ENCODE results near the gene CDK13. TPM values are rescaled to one million over a fixed set of nuclear protein-coding genes. Genes with fewer than 3 reads are reported as not detected.

Gene CDK13
- total RNA-seq, 1 experiment from 2014 or later, result 52.2 TPM

DNA sequence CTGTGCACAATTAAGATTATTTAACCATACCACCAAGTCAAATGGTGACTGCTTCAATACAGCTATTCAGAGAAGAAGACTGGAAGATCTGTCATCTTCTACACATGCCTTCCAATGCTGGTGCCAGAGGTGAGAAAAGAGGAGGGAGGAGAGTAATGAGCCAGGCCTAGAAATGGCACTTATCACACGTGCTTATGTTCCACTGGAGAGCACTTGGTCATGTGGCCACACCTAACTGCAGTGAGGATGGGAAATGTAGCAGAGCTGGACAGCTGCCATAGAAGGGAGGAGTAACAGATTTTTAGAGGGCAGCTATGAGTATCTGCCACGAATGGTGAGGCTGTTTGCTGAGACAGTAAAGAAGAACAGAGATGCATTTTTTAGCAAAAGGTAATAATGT is 107.2 kb downstream of the CDK13 start:
- Histone ChIP-seq H3K23ac (ENCODE audit: insufficient read length, low read depth, low read length) (no peak overlapping the region), H3K79me2 (ENCODE audit: insufficient read depth, low read length) (no peaks in the 10 kb centered on the region), H3K14ac (ENCODE audit: insufficient read depth, low read length) (no peak overlapping the region), H3K56ac (ENCODE audit: insufficient read length, low read depth, low read length) (no peak overlapping the region), H3K79me1 (ENCODE audit: insufficient read depth, low read depth, low read length, poor library complexity, severe bottlenecking) (no peaks in the 10 kb centered on the region), H3K4me2 (ENCODE audit: insufficient read depth, insufficient read length, low read length) (no peak overlapping the region), H4K20me1 (ENCODE audit: control insufficient read depth, insufficient read depth, insufficient read length) (no peaks in the 10 kb centered on the region), H2BK120ac (ENCODE audit: low read depth, low read length, poor library complexity, severe bottlenecking) (no peak overlapping the region), H4K91ac (ENCODE audit: insufficient read length, low read depth, low read length) (no peak overlapping the region), H3K23me2 (ENCODE audit: insufficient read length, low read depth, low read length, poor library complexity, severe bottlenecking) (no peaks in the 10 kb centered on the region), H3K18ac (ENCODE audit: insufficient read length, low read depth, low read length) (no peak overlapping the region), H2AK5ac (ENCODE audit: insufficient read length, low read length) (no peak overlapping the region), H2BK12ac (ENCODE audit: insufficient read length, low read depth, low read length) (no peak overlapping the region), H3K27me3 (ENCODE audit: insufficient read depth, low read length) (no peaks in the 10 kb centered on the region), H2BK15ac (ENCODE audit: low read depth, low read length) (no peak overlapping the region), H3K27ac (ENCODE audit: insufficient read length, low read depth, low read length) (no peak overlapping the region), H4K5ac (ENCODE audit: insufficient read length, low read depth, low read length) (no peak overlapping the region), H3K4ac (ENCODE audit: low read depth, low read length) (no peak overlapping the region), H2BK5ac (ENCODE audit: insufficient read length, low read length) (peak overlapping the region; percentile 38), H3T11ph (ENCODE audit: low read length) (no peak overlapping the region), H4K8ac (replicated peaks; ENCODE audit: insufficient read length, low read depth, low read length) (no peak overlapping the region), H2AFZ (ENCODE audit: low read length) (no peak overlapping the region), H3K9ac (ENCODE audit: extremely low read depth, insufficient read length, low read length) (no peak overlapping the region), H2BK20ac (ENCODE audit: low read depth, low read length, poor library complexity, severe bottlenecking) (no peak overlapping the region), H3K9me3 (ENCODE audit: control insufficient read depth, low read depth, low read length) (no peaks in the 10 kb centered on the region), H3K4me1 (ENCODE audit: insufficient read depth, low read length) (no peaks in the 10 kb centered on the region)
- peaks cover 6 to 7% of the 10 kb centered on the region in 2 experiments for H3K4me1 Mint-ChIP-seq
- H3K27ac Mint-ChIP-seq, result no peak overlapping the region
- WGBS (ENCODE audit: extremely low coverage, insufficient read length, low lambda C conversion rate), result no CpG with 5 or more reads among the region's 2 CpGs
- H3K9me3 Mint-ChIP-seq, result no peaks in the 10 kb centered on the region
- TF ChIP-seq, protein P1, sequence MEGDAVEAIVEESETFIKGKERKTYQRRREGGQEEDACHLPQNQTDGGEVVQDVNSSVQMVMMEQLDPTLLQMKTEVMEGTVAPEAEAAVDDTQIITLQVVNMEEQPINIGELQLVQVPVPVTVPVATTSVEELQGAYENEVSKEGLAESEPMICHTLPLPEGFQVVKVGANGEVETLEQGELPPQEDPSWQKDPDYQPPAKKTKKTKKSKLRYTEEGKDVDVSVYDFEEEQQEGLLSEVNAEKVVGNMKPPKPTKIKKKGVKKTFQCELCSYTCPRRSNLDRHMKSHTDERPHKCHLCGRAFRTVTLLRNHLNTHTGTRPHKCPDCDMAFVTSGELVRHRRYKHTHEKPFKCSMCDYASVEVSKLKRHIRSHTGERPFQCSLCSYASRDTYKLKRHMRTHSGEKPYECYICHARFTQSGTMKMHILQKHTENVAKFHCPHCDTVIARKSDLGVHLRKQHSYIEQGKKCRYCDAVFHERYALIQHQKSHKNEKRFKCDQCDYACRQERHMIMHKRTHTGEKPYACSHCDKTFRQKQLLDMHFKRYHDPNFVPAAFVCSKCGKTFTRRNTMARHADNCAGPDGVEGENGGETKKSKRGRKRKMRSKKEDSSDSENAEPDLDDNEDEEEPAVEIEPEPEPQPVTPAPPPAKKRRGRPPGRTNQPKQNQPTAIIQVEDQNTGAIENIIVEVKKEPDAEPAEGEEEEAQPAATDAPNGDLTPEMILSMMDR (conservative IDR thresholded peaks at IDR 0.05), result no peak
- no peak for DNase-seq
- H3K36me3 Mint-ChIP-seq (ENCODE audit: insufficient read depth in 1 of 3, low read depth in 3 of 3), result peaks cover 0 to 11% (median 4%) of the 10 kb centered on the region in 3 experiments; a peak in 4 of 7 replicates
- H3K4me3 Mint-ChIP-seq, result no peak overlapping the region
- no peaks in the 10 kb centered on the region for H3K27me3 Mint-ChIP-seq (ENCODE audit: low read depth)
